Tibial nerve (tissue), 4 donors: Measurements from ENCODE around the gene CARD11. TPM values are rescaled to one million over a fixed set of nuclear protein-coding genes. Genes with fewer than 3 reads are reported as not detected.

ENCODE experiments used
- DNase-seq, 2 donors: peaks; one replicate each; pipeline ENCODE4 v3.0.0-alpha.2; 2019; ENCODE audit warnings: low spot score in 2 of 2
- H3K27ac ChIP-seq, 4 donors: fragments of 200-600 bp; sonication (generic) in 3 of 4; one replicate each; pipeline ENCODE4 v1.5.1; 2017 to 2019; ENCODE audit warnings: mild to moderate bottlenecking in 1 of 4
- H3K27me3 ChIP-seq, 2 donors: fragments of 200-600 bp; sonication (generic) in 1 of 2; one replicate each; pipeline versions ENCODE4 v1.5.1 to v1.6.0; 2017 to 2019
- H3K36me3 ChIP-seq, 3 donors: fragments of 200-600 bp; sonication (generic); one replicate each; pipeline ENCODE4 v1.5.1; 2018 to 2019
- H3K4me1 ChIP-seq, 4 donors: fragments of 200-600 bp; sonication (generic) in 3 of 4; one replicate each; pipeline ENCODE4 v1.5.1; 2017 to 2019
- H3K4me3 ChIP-seq, 4 donors: fragments of 200-600 bp; sonication (generic) in 3 of 4; one replicate each; pipeline ENCODE4 v1.5.1; 2017 to 2019; ENCODE audit warnings: mild to moderate bottlenecking in 1 of 4, moderate library complexity in 1 of 4
- H3K9me3 ChIP-seq, 4 donors: fragments of 200-600 bp; sonication (generic) in 3 of 4; one replicate each; pipeline ENCODE4 v1.5.1; 2017 to 2019
- EP300 ChIP-seq, 2 donors: sonication (generic); formaldehyde crosslinking; IDR thresholded peaks; one replicate each; pipeline ENCODE4 v1.6.1; 2017; ENCODE audit warnings: antibody characterized with exemption in 2 of 2, mild to moderate bottlenecking in 1 of 2
- POLR2A ChIP-seq, 2 donors: fragments of 450-650 bp; IDR thresholded peaks; one replicate each; pipeline ENCODE4 v1.6.1; 2017; ENCODE audit warnings: antibody characterized with exemption in 2 of 2, mild to moderate bottlenecking in 2 of 2, moderate library complexity in 2 of 2
- WGBS, 2 donors: methylation state at CpG; one replicate each; pipeline ENCODE4 v1.1.5; 2018; 5-methylcytosine and 5-hydroxymethylcytosine counted together
- total RNA-seq, 4 donors: library from RNA; depleted of rRNA; stranded (reverse); fragments of >200 nt; gene quantifications; one replicate each; pipeline ENCODE4 v1.1.0, GENCODE V29; 2016
- TF ChIP-seq, protein P1 (sequence below), 5 experiments: fragments of 200-600 bp in 3 of 5; fragments of 450-650 bp in 2 of 5; sonication (generic) in 3 of 5; IDR thresholded peaks; one replicate each; pipeline ENCODE4 v1.5.1; 2016 to 2019; ENCODE audit warnings: antibody characterized with exemption in 5 of 5, mild to moderate bottlenecking in 3 of 5, moderate library complexity in 2 of 5

The CARD11 gene
- total RNA-seq, 4 donors from 2014 or later: 2.0 to 4.8 (median 3.1) TPM

DNA sequence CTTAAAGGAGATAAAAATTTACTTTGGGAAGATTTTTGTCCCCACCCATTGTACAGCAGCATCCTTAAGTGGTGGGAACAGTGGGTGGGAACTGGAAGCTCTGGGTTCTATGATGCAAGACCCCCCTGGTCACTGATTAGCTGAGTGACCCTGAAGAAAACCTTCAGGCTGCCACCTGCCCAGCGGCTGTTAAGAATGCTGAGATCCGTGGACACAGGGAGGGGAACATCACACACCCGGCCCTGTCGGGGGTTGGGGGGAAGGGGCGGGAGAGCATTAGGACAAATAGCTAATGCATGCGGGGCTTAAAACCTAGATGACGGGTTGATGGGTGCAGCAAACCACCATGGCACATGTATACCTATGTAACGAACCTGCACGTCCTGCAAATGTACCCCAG is 14.5 kb downstream of the CARD11 start:
- Histone ChIP-seq H3K4me3 (no peak overlapping the region), H3K27me3 (no peaks in the 10 kb centered on the region), H3K4me1 (peaks cover 0 to 4% (median 0%) of the 10 kb centered on the region in 4 donors), H3K27ac (no peak overlapping the region), H3K9me3 (peaks cover 0 to 21% (median 0%) of the 10 kb centered on the region in 4 donors), H3K36me3 (no peaks in the 10 kb centered on the region)
- no peak for TF ChIP-seq POLR2A (IDR thresholded peaks at IDR 0.05)
- TF ChIP-seq, protein P1, sequence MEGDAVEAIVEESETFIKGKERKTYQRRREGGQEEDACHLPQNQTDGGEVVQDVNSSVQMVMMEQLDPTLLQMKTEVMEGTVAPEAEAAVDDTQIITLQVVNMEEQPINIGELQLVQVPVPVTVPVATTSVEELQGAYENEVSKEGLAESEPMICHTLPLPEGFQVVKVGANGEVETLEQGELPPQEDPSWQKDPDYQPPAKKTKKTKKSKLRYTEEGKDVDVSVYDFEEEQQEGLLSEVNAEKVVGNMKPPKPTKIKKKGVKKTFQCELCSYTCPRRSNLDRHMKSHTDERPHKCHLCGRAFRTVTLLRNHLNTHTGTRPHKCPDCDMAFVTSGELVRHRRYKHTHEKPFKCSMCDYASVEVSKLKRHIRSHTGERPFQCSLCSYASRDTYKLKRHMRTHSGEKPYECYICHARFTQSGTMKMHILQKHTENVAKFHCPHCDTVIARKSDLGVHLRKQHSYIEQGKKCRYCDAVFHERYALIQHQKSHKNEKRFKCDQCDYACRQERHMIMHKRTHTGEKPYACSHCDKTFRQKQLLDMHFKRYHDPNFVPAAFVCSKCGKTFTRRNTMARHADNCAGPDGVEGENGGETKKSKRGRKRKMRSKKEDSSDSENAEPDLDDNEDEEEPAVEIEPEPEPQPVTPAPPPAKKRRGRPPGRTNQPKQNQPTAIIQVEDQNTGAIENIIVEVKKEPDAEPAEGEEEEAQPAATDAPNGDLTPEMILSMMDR (IDR thresholded peaks at IDR 0.05): no peak
- TF ChIP-seq EP300 (IDR thresholded peaks at IDR 0.05): no peak
- no peak for DNase-seq
- 54 to 75% methylated on average over 9 of the region's 9 CpGs for WGBS, 2 donors

DNA sequence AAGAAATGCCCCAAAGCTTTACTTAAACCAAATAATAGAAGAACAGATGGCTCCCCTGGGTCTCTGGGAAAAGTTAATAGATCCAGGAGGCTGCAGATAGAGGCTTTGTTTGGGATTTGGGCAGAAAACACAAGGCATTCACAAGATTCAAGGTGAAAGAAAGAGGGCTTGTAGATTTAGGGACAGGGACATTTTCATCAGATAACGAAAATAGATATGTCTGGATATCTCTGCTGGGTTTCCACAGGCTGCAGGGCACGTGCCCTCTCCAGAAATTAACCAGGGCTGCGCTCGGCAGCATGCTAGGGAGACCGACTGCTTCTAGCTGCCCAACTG is 14.9 kb downstream of the CARD11 start:
- H3K36me3 ChIP-seq: no peaks in the 10 kb centered on the region
- DNase-seq: no peak
- H3K9me3 ChIP-seq: peaks cover 0 to 21% (median 0%) of the 10 kb centered on the region in 4 donors
- H3K4me3 ChIP-seq: no peak overlapping the region
- H3K27ac ChIP-seq: no peak overlapping the region
- no peaks in the 10 kb centered on the region for H3K27me3 ChIP-seq
- no peak for TF ChIP-seq EP300 (IDR thresholded peaks at IDR 0.05)
- TF ChIP-seq, protein P1 (IDR thresholded peaks at IDR 0.05): no peak
- TF ChIP-seq POLR2A (IDR thresholded peaks at IDR 0.05): no peak
- peaks cover 0 to 4% (median 0%) of the 10 kb centered on the region in 4 donors for H3K4me1 ChIP-seq
- WGBS, 2 donors: 58% methylated on average over 5 of the region's 5 CpGs

DNA sequence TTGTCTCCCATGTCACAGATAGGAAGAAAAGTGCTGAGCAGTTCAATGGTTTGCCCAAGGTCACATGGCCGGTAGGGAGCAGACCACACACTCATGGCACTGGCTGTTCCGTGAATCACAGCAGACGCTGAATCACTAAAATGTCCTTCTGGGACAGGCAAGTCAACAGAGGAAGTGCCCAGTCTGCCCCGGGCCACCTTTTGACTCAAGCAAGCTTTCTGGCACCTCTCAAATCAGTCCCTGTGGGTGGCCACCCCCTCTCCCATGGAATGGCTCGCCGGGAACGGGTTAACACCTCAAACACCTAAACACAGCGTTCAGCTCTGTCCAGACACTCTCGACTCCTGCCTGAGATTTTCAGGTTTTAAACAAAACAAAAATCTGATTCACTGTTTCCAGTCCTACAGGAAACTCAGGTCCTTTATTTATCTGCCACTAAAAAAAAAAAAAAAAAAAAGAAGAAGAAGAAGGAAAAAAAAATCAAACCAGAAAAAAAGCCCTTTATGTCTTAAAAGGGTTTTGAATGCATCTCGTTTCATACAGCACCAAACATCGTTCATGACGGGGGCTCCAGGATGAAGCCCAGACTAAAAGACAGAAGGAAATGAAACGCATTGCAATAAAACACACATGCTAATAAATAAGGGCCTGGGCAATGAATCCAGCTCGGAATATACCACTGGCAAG is 15.5 kb downstream of the CARD11 start:
- Histone ChIP-seq H3K9me3 (peaks cover 0 to 21% (median 0%) of the 10 kb centered on the region in 4 donors), H3K27me3 (no peaks in the 10 kb centered on the region), H3K36me3 (no peaks in the 10 kb centered on the region), H3K27ac (no peak overlapping the region), H3K4me1 (peaks cover 0 to 4% (median 0%) of the 10 kb centered on the region in 4 donors), H3K4me3 (no peak overlapping the region)
- TF ChIP-seq, protein P1 (IDR thresholded peaks at IDR 0.05): no peak
- peak in 1 of 2 donors; percentile 39 for TF ChIP-seq EP300 (IDR thresholded peaks at IDR 0.05)
- WGBS, 2 donors: 10 to 11% methylated on average over 14 of the region's 14 CpGs
- peak in 1 of 2 donors; percentile 14 for DNase-seq

DNA sequence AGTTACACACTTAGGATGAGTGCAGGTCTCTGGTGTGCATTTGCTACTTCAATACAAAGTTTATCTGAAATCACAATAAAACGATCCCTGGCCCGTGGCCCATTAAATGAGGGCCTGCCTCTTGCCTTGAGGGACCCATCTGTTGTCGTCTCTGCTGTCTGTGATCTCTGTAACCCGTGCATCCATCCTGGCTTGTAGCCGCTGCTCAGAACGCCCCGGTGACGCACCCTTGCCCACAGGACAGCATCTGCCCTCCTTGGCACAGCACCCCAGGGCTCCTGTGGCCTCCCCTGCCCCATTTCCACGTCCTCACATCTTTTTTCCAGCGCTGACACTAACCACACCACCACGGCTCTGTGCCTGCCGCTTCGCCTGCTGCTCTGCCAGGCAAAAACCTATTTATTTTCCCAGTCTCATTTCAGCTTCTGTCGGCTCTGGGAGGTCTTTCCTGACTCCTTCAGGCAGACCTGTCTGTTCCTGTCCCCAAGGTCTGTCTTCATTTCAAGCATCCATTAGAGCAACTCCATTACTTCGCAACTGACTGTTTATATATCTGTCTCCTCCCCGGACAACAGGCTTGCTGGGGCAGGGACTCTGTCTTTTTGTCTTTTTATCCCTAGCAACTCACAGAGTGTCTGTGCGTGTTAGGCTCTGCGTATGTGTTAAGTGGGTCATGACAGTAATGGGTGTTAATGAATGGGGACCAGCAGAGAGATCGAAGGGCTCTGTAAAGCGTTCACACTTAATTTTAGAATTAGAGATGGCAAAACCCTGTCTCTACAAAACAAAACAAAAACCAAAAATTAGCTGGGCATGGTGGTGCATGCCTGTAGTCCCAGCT is 16.4 kb downstream of the CARD11 start:
- no peaks in the 10 kb centered on the region for H3K36me3 ChIP-seq
- peaks cover 0 to 4% (median 0%) of the 10 kb centered on the region in 4 donors for H3K4me1 ChIP-seq
- H3K4me3 ChIP-seq: no peak overlapping the region
- no peaks in the 10 kb centered on the region for H3K27me3 ChIP-seq
- 74 to 78% methylated on average over 20 of the region's 20 CpGs for WGBS, 2 donors
- no peak overlapping the region for H3K27ac ChIP-seq
- H3K9me3 ChIP-seq: peaks cover 0 to 21% (median 0%) of the 10 kb centered on the region in 4 donors
- TF ChIP-seq EP300 (IDR thresholded peaks at IDR 0.05): no peak
- no peak for TF ChIP-seq POLR2A (IDR thresholded peaks at IDR 0.05)
- TF ChIP-seq, protein P1 (IDR thresholded peaks at IDR 0.05): no peak
- DNase-seq: no peak

DNA sequence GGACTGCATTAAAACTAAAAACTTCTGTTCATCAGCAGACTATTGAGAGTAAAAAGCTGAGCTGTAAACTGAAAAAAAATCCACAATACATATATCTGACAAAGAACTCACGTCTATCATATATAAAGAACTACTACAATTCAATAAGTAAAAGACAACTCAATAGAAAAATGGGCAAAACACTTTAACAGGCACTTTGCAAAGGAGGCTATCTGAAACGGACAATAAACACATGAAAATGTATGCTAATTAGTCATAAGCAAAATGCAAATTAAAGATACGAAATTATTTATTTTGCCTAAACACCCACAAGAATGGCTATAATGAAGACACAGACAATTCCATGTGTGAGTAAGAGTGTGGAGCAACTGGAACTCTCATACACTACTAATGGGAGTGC is 18.1 kb downstream of the CARD11 start:
- Histone ChIP-seq H3K4me3 (no peak overlapping the region), H3K4me1 (peaks cover 0 to 4% (median 0%) of the 10 kb centered on the region in 4 donors), H3K27ac (no peak overlapping the region), H3K36me3 (no peaks in the 10 kb centered on the region), H3K9me3 (peaks cover 0 to 36% (median 4%) of the 10 kb centered on the region in 4 donors), H3K27me3 (no peaks in the 10 kb centered on the region)
- no peak for TF ChIP-seq EP300 (IDR thresholded peaks at IDR 0.05)
- no peak for TF ChIP-seq POLR2A (IDR thresholded peaks at IDR 0.05)
- TF ChIP-seq, protein P1 (IDR thresholded peaks at IDR 0.05): no peak
- DNase-seq: no peak
- 88 to 92% methylated on average over 3 of the region's 3 CpGs for WGBS, 2 donors
